ENCODE data around the gene KRTDAP. TPM values are rescaled to one million over a fixed set of nuclear protein-coding genes. Genes with fewer than 3 reads are reported as not detected.
A peak's percentile ranks its signal among the peaks of the same experiment; 100 is the strongest.

The KRTDAP gene
- total and polyA plus RNA-seq, 5 donors from 2014 or later, result not detected

- H3K36me3 ChIP-seq (ENCODE audit: control insufficient read depth, insufficient read depth, low read length), result no peaks in the 10 kb centered on the region
- no peak overlapping the region for H3K27ac ChIP-seq (ENCODE audit: insufficient read depth, low read length, poor library complexity, severe bottlenecking)
- peaks cover 0 to 12% (median 7%) of the 10 kb centered on the region in 4 donors for H3K4me1 Mint-ChIP-seq
- no peaks in the 10 kb centered on the region for H3K9me3 ChIP-seq (ENCODE audit: control insufficient read depth in 2 of 2, low read length in 2 of 2)
- H3K4me3 Mint-ChIP-seq, result no peak overlapping the region
- peaks cover 11% of the 10 kb centered on the region for H3K4me1 ChIP-seq (ENCODE audit: control insufficient read depth, insufficient read depth, low read length, poor library complexity, severe bottlenecking)
- ATAC-seq (ENCODE audit: low read depth in 2 of 2) (no peak), DNase-seq (no peak)
- no peak overlapping the region for H3K4me3 ChIP-seq (ENCODE audit: low read depth, low read length)
- H3K36me3 Mint-ChIP-seq, result no peaks in the 10 kb centered on the region
- peaks cover 63% of the 10 kb centered on the region for H3K27me3 Mint-ChIP-seq
- no peaks in the 10 kb centered on the region for H3K9me3 Mint-ChIP-seq
- no peak overlapping the region for H3K27ac Mint-ChIP-seq
- H3K27me3 ChIP-seq (ENCODE audit: control insufficient read depth, insufficient read depth, low read length), result peaks cover 2% of the 10 kb centered on the region
Observed at GRCh38 chr19:35529241-35530218, 39.3 kb upstream of the KRTDAP start.

DNA sequence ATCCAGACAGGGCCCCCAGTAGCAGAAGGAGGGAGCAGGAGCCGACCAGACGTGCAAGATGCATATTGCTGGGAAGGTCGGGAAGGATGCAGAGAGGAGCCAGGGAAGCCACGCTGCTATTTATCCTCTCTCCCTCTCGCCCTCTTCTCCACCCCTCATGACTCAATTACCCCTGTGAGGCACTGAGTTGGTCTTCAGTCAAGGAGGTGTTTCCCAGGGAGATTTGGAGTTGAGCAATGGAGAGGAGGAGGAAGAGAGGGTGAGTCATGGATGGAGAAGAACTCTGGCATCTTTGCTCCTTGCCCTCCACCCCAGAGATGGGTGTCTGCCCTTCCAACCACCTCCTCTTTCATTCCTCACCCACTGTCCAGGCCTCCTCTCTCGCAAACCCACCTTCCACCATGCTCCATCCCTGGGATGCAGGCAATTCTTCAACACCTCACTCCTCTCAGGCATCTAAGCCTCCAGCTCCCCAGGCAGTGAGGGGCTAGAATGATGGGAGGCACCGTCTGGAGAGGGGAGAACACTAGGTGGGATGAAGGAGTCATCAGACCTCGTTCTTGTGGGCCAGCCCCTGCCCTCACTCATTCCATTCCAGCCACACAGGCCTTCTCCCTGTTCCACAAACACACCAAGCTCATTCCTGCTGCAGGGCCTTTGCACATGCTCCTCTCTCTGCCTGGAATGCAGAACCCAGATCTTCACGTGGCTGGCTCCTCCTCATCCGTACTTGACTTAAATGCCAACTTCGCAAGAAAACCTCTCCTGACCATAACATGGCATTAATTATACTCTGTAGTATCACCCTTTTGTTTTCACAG, 38.2 kb upstream of the KRTDAP start, which contains the start of gene SBSN:
TSS of gene SBSN (minus strand) at position 94 of the 821 bp plus-strand sequence. CDS start at position 64, 30 bp downstream.
- H3K27ac Mint-ChIP-seq, result no peak within 1 kb of the TSS
- no peaks in the 10 kb centered on the region for H3K9me3 Mint-ChIP-seq
- H3K9me3 ChIP-seq (ENCODE audit: control insufficient read depth in 2 of 2, low read length in 2 of 2), result no peaks in the 10 kb centered on the region
- H3K4me1 Mint-ChIP-seq, result peaks cover 0 to 6% (median 2%) of the 10 kb centered on the region in 4 donors
- H3K36me3 Mint-ChIP-seq, result no peaks in the 10 kb centered on the region
- peaks cover 56% of the 10 kb centered on the region for H3K27me3 Mint-ChIP-seq
- DNase-seq (no peak), ATAC-seq (ENCODE audit: low read depth in 2 of 2) (no peak)
- peaks cover 2% of the 10 kb centered on the region for H3K4me1 ChIP-seq (ENCODE audit: control insufficient read depth, insufficient read depth, low read length, poor library complexity, severe bottlenecking)
- H3K4me3 ChIP-seq (ENCODE audit: low read depth, low read length), result no peak within 1 kb of the TSS
- H3K27me3 ChIP-seq (ENCODE audit: control insufficient read depth, insufficient read depth, low read length), result peaks cover 2% of the 10 kb centered on the region
- H3K4me3 Mint-ChIP-seq, result no peak within 1 kb of the TSS
- H3K36me3 ChIP-seq (ENCODE audit: control insufficient read depth, insufficient read depth, low read length), result no peaks in the 10 kb centered on the region
- no peak within 1 kb of the TSS for H3K27ac ChIP-seq (ENCODE audit: insufficient read depth, low read length, poor library complexity, severe bottlenecking)

DNA sequence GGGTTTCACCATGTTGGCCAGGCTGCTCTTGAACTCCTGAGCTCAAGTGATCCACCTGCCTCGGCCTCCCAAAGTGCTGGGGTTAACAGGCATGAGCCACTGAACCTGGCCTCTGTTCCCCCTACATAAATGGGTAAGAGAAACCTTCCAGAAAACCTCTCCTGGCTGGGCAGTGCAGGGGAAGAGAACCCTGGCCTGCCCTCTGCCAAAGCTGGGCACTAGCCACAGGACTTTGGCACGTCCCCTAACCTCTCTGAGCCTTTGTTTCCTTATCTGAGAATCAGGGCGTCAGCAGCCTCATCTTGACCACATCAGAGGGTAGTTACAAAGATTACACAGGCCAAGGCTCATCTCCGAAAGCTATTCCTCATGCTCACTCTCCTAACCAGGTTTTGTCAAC, 35.6 kb upstream of the KRTDAP start:
- DNase-seq (no peak), ATAC-seq (ENCODE audit: low read depth in 2 of 2) (no peak)
- Histone ChIP-seq H3K4me1 (ENCODE audit: control insufficient read depth, insufficient read depth, low read length, poor library complexity, severe bottlenecking) (no peaks in the 10 kb centered on the region), H3K36me3 (ENCODE audit: control insufficient read depth, insufficient read depth, low read length) (no peaks in the 10 kb centered on the region), H3K27me3 (ENCODE audit: control insufficient read depth, insufficient read depth, low read length) (peaks cover 2% of the 10 kb centered on the region), H3K4me3 (ENCODE audit: low read depth, low read length) (no peak overlapping the region), H3K9me3 (ENCODE audit: control insufficient read depth in 2 of 2, low read length in 2 of 2) (no peaks in the 10 kb centered on the region), H3K27ac (ENCODE audit: insufficient read depth, low read length, poor library complexity, severe bottlenecking) (no peak overlapping the region)
- no peaks in the 10 kb centered on the region for H3K4me1 Mint-ChIP-seq
- H3K36me3 Mint-ChIP-seq, result no peaks in the 10 kb centered on the region
- no peaks in the 10 kb centered on the region for H3K9me3 Mint-ChIP-seq
- H3K27ac Mint-ChIP-seq, result peak overlapping the region in 1 of 3 donors; percentile 42
- H3K27me3 Mint-ChIP-seq, result peaks cover 41% of the 10 kb centered on the region
- no peak overlapping the region for H3K4me3 Mint-ChIP-seq

GRCh38 chr19:35524181-35524837, 34.0 kb upstream of the KRTDAP start:
- Histone ChIP-seq H3K4me1 (ENCODE audit: control insufficient read depth, insufficient read depth, low read length, poor library complexity, severe bottlenecking) (no peaks in the 10 kb centered on the region), H3K36me3 (ENCODE audit: control insufficient read depth, insufficient read depth, low read length) (no peaks in the 10 kb centered on the region), H3K27ac (ENCODE audit: insufficient read depth, low read length, poor library complexity, severe bottlenecking) (no peak overlapping the region), H3K9me3 (ENCODE audit: control insufficient read depth in 2 of 2, low read length in 2 of 2) (no peaks in the 10 kb centered on the region), H3K27me3 (ENCODE audit: control insufficient read depth, insufficient read depth, low read length) (no peaks in the 10 kb centered on the region), H3K4me3 (ENCODE audit: low read depth, low read length) (no peak overlapping the region)
- H3K9me3 Mint-ChIP-seq, result no peaks in the 10 kb centered on the region
- no peak overlapping the region for H3K4me3 Mint-ChIP-seq
- peaks cover 34% of the 10 kb centered on the region for H3K27me3 Mint-ChIP-seq
- peak overlapping the region in 1 of 3 donors; percentile 93 for H3K27ac Mint-ChIP-seq
- ATAC-seq (ENCODE audit: low read depth in 2 of 2), result no peak
- no peaks in the 10 kb centered on the region for H3K36me3 Mint-ChIP-seq
- H3K4me1 Mint-ChIP-seq, result peaks cover 0 to 2% (median 0%) of the 10 kb centered on the region in 4 donors
- no peak for DNase-seq

DNA sequence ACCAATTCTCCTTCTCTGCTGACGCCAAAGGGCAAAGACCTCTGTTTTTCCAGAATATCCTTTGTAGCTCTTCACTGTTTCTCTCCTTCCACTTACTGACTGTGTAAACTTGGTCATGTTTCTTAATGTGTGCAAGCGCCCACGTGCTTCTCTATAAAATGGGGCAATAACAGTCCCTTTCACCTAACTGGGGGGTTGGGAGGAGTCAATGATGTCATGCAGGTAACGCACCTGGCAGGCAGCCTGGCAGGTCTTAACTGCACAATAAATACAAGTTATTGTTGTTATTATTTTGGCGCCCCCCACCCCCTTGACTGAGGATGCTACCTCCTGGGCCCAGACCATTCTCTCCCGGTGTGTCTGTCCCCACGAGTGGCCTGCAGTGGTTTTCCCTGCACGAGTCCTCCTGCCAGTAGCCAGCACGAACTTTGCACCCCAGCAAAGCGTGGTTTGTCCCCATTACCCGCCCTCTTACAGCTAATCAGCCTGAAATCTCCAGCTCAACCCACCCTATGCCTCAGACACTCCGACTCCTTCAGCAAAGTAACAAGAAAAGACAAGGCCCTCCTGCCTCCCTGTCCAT, 32.6 kb upstream of the KRTDAP start:
- no peak for ATAC-seq (ENCODE audit: low read depth in 2 of 2)

DNA sequence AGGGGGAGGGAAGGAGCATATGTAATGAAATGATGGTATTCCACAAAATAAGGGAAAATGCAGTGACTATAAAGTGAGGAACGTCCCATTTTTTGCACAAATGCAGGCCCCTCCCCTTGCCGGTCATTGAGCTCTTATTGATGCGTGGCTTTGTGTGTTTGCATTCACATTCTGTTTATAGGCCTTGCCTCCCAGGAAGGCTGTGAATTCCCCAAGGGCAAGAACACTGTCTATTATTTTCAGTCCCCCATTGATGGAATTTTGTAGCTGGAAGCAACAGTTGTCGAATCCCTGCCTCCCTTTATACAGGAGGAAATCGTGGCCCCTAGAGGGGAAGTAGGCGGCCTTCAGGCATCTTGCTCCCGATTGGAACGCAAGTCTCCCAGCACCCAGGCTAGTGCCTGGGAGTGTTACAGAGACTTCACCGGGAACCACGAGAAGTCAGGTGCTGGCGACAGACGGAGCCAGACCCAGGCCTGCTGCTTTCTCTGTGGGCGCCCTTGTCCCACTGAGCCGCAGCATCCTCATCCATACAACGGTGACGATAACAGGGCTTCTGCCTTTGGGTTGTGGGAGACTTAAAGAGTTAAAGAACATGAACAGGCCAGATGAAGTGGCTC, 31.0 kb upstream of the KRTDAP start:
- no peak overlapping the region for H3K4me3 Mint-ChIP-seq
- ATAC-seq (ENCODE audit: low read depth in 2 of 2) (no peak), DNase-seq (no peak)
- H3K36me3 Mint-ChIP-seq, result no peaks in the 10 kb centered on the region
- H3K27ac Mint-ChIP-seq, result no peak overlapping the region
- Histone ChIP-seq H3K36me3 (ENCODE audit: control insufficient read depth, insufficient read depth, low read length) (no peaks in the 10 kb centered on the region), H3K4me1 (ENCODE audit: control insufficient read depth, insufficient read depth, low read length, poor library complexity, severe bottlenecking) (no peaks in the 10 kb centered on the region), H3K27ac (ENCODE audit: insufficient read depth, low read length, poor library complexity, severe bottlenecking) (no peak overlapping the region), H3K27me3 (ENCODE audit: control insufficient read depth, insufficient read depth, low read length) (no peaks in the 10 kb centered on the region), H3K9me3 (ENCODE audit: control insufficient read depth in 2 of 2, low read length in 2 of 2) (no peaks in the 10 kb centered on the region), H3K4me3 (ENCODE audit: low read depth, low read length) (no peak overlapping the region)
- peaks cover 0 to 2% (median 0%) of the 10 kb centered on the region in 4 donors for H3K4me1 Mint-ChIP-seq
- no peaks in the 10 kb centered on the region for H3K9me3 Mint-ChIP-seq
- peaks cover 16% of the 10 kb centered on the region for H3K27me3 Mint-ChIP-seq

More for the DNA sequence above, 32.6 kb upstream of the KRTDAP start:
- no peaks in the 10 kb centered on the region for H3K9me3 Mint-ChIP-seq
- peaks cover 0 to 2% (median 0%) of the 10 kb centered on the region in 4 donors for H3K4me1 Mint-ChIP-seq
- H3K27ac Mint-ChIP-seq, result no peak overlapping the region
- Histone ChIP-seq H3K27me3 (ENCODE audit: control insufficient read depth, insufficient read depth, low read length) (no peaks in the 10 kb centered on the region), H3K27ac (ENCODE audit: insufficient read depth, low read length, poor library complexity, severe bottlenecking) (no peak overlapping the region), H3K36me3 (ENCODE audit: control insufficient read depth, insufficient read depth, low read length) (no peaks in the 10 kb centered on the region), H3K9me3 (ENCODE audit: control insufficient read depth in 2 of 2, low read length in 2 of 2) (no peaks in the 10 kb centered on the region), H3K4me1 (ENCODE audit: control insufficient read depth, insufficient read depth, low read length, poor library complexity, severe bottlenecking) (no peaks in the 10 kb centered on the region), H3K4me3 (ENCODE audit: low read depth, low read length) (no peak overlapping the region)
- no peak for DNase-seq
- no peaks in the 10 kb centered on the region for H3K36me3 Mint-ChIP-seq
- H3K27me3 Mint-ChIP-seq, result peaks cover 23% of the 10 kb centered on the region
- H3K4me3 Mint-ChIP-seq, result no peak overlapping the region

GRCh38 chr19:35519291-35519690, 29.0 kb upstream of the KRTDAP start:
- no peaks in the 10 kb centered on the region for H3K4me1 ChIP-seq (ENCODE audit: control insufficient read depth, insufficient read depth, low read length, poor library complexity, severe bottlenecking)
- Mint-ChIP-seq H3K4me3 (no peak overlapping the region), H3K36me3 (no peaks in the 10 kb centered on the region), H3K27ac (no peak overlapping the region), H3K27me3 (peaks cover 7% of the 10 kb centered on the region), H3K9me3 (no peaks in the 10 kb centered on the region), H3K4me1 (peaks cover 0 to 2% (median 0%) of the 10 kb centered on the region in 4 donors)
- ATAC-seq (ENCODE audit: low read depth in 2 of 2) (no peak), DNase-seq (no peak)
- H3K27ac ChIP-seq (ENCODE audit: insufficient read depth, low read length, poor library complexity, severe bottlenecking), result no peak overlapping the region
- no peaks in the 10 kb centered on the region for H3K36me3 ChIP-seq (ENCODE audit: control insufficient read depth, insufficient read depth, low read length)
- no peak overlapping the region for H3K4me3 ChIP-seq (ENCODE audit: low read depth, low read length)
- no peaks in the 10 kb centered on the region for H3K9me3 ChIP-seq (ENCODE audit: control insufficient read depth in 2 of 2, low read length in 2 of 2)
- no peaks in the 10 kb centered on the region for H3K27me3 ChIP-seq (ENCODE audit: control insufficient read depth, insufficient read depth, low read length)

All from CD4-positive, CD25-positive, alpha-beta regulatory T cell (primary cell).